K562 (cell line): ENCODE measurements around the gene MEGF10. TPM values are rescaled to one million over a fixed set of nuclear protein-coding genes. Genes with fewer than 3 reads are reported as not detected.

Source experiments
- ATAC-seq: fragments of 200-7000 bp; cut with Tn5 transposase; 3 replicates; pipeline ENCODE4 v1.9.1; 2020; ENCODE audit warnings: moderate library complexity
- BruUV-seq: library from RNA; stranded (reverse); fragments of 400-500 nt; replicated peaks from 2 replicates; lab custom pipeline; 2021; lab: Mats Ljungman, UMichigan
- CTCF ChIA-PET: fragments of 300-600 bp; formaldehyde crosslinking; extraction: SDS; loops from one replicate; lab custom pipeline; 2021; ENCODE audit warnings: low intra/inter-chr PET ratio; lab: Yijun Ruan, JAX
- POLR2A ChIA-PET: fragments of 300-600, 350-650 bp; sonication (Branson Sonifier 250); formaldehyde crosslinking; extraction: SDS; loops from one replicate; lab custom pipeline; 2021; ENCODE audit warnings: antibody characterized with exemption, inconsistent platforms; lab: Yijun Ruan, JAX
- DNase-seq, 4 experiments: peaks; one replicate each; pipeline versions ENCODE4 v3.0.0 to v3.0.0-alpha.2; 2011 to 2018; ENCODE audit warnings: low spot score in 3 of 4, mixed read lengths in 3 of 4; ENCODE audit errors: extremely low read depth in 1 of 4
- FAIRE-seq: peaks from 2 replicates; lab custom pipeline; 2011; peaks lifted over from hg19 to GRCh38; lab: Jason Lieb, UNC
- H2AFZ ChIP-seq: 2 replicates; pipeline ENCODE4 v1.6.0; 2011; ENCODE audit warnings: low read depth, low read length, control low read depth, inconsistent platforms
- H3K27ac ChIP-seq: fragments of 200-600 bp; 3 replicates; pipeline ENCODE4 v1.8.0; 2011; ENCODE audit warnings: low read depth, mild to moderate bottlenecking, control low read depth, inconsistent platforms, low read length, moderate library complexity, mixed read lengths; ENCODE audit errors: extremely low read depth
- H3K27me3 ChIP-seq, 2 experiments: fragments of 300-600 bp in 1 of 2; 2 replicates in 1 of 2; 3 replicates in 1 of 2; pipeline versions ENCODE4 v1.6.0 to v1.8.0; 2011; ENCODE audit warnings: inconsistent platforms in 2 of 2, low read length in 2 of 2, mild to moderate bottlenecking in 1 of 2, mixed read lengths in 1 of 2, moderate library complexity in 1 of 2; ENCODE audit not compliant: control insufficient read depth in 2 of 2, insufficient read depth in 2 of 2
- H3K36me3 ChIP-seq: fragments of 300-600 bp; 3 replicates; pipeline ENCODE4 v1.8.0; 2011; ENCODE audit warnings: mild to moderate bottlenecking, low read length, inconsistent platforms; ENCODE audit not compliant: control insufficient read depth, insufficient read depth
- H3K4me1 ChIP-seq, 2 experiments: fragments of 200-600 bp in 1 of 2; replicated peaks in 1 of 2; 2 replicates in 1 of 2; 3 replicates in 1 of 2; pipeline versions ENCODE4 v1.5.1 to v1.8.0; 2011; ENCODE audit warnings: inconsistent platforms in 2 of 2, low read length in 2 of 2, mild to moderate bottlenecking in 1 of 2, mixed read lengths in 1 of 2, moderate library complexity in 1 of 2; ENCODE audit not compliant: control insufficient read depth in 2 of 2, insufficient read depth in 2 of 2
- H3K4me2 ChIP-seq: 2 replicates; pipeline ENCODE4 v1.6.1; 2011; ENCODE audit warnings: low read length, control low read depth, inconsistent platforms, mixed read lengths; ENCODE audit not compliant: insufficient read depth
- H3K4me3 ChIP-seq: fragments of 200-600 bp; sonication (generic), shearing (Covaris generic); 2 replicates; pipeline ENCODE4 v1.5.1; 2016; ENCODE audit warnings: control low read depth, inconsistent platforms
- H3K79me2 ChIP-seq: fragments of 200-600 bp; 3 replicates; pipeline ENCODE4 v1.8.0; 2011; ENCODE audit warnings: low read length, inconsistent platforms; ENCODE audit not compliant: control insufficient read depth, insufficient read depth
- H3K9ac ChIP-seq, 2 experiments: 2 replicates each; pipeline versions ENCODE4 v1.6.0 to v1.6.1; 2011; ENCODE audit warnings: low read depth in 2 of 2, low read length in 2 of 2, control low read depth in 1 of 2, inconsistent platforms in 1 of 2, mild to moderate bottlenecking in 1 of 2, mixed read lengths in 1 of 2; ENCODE audit not compliant: insufficient read depth in 1 of 2
- H3K9me1 ChIP-seq: one replicate; pipeline ENCODE4 v1.6.0; 2011; ENCODE audit warnings: inconsistent platforms, mild to moderate bottlenecking, low read length, moderate library complexity; ENCODE audit not compliant: control insufficient read depth, insufficient read depth
- H3K9me3 ChIP-seq: replicated peaks from 2 replicates; pipeline ENCODE4 v1.5.1; 2011; ENCODE audit warnings: low read depth, low read length, inconsistent platforms; ENCODE audit not compliant: control insufficient read depth, insufficient read depth
- H4K20me1 ChIP-seq: replicated peaks from 2 replicates; pipeline ENCODE4 v1.6.1; 2011; ENCODE audit warnings: low read length, inconsistent platforms, mixed read lengths; ENCODE audit not compliant: control insufficient read depth, insufficient read depth
- CHCHD3 ChIP-seq: fragments of 250-450 bp; sonication (Bioruptor Pico); IDR thresholded peaks from 2 replicates; pipeline ENCODE4 v2.1.2; 2022; ENCODE audit warnings: mild to moderate bottlenecking
- CXXC5 ChIP-seq: fragments of 250-450 bp; sonication (Bioruptor Pico); IDR thresholded peaks from 2 replicates; pipeline ENCODE4 v1.8.0; 2022; ENCODE audit warnings: inconsistent platforms, mild to moderate bottlenecking, moderate library complexity
- ETV1 ChIP-seq: fragments of 450-650 bp; conservative IDR thresholded peaks from 2 replicates; pipeline ENCODE4 v1.6.1; 2016; ENCODE audit warnings: missing genetic modification characterization, control low read depth, low read depth, missing compliant biosample characterization
- FOXK1 ChIP-seq: sonication (generic); formaldehyde crosslinking; IDR thresholded peaks from 2 replicates; pipeline ENCODE4 v1.8.0; 2022; ENCODE audit warnings: missing genetic modification reagents, mild to moderate bottlenecking, borderline replicate concordance
- FOXK2 ChIP-seq, 2 experiments: fragments of 450-650 bp; IDR thresholded peaks in 1 of 2; conservative IDR thresholded peaks in 1 of 2; 2 replicates each; pipeline ENCODE4 v1.6.1; 2016; ENCODE audit warnings: low read depth in 2 of 2, mild to moderate bottlenecking in 1 of 2
- JUN ChIP-seq, 2 experiments: sonication (generic) in 1 of 2; formaldehyde crosslinking in 1 of 2; IDR thresholded peaks; 2 replicates each; pipeline versions ENCODE4 v1.6.1 to v1.8.0; 2012 to 2022; ENCODE audit warnings: borderline replicate concordance in 2 of 2, mild to moderate bottlenecking in 2 of 2, improper control_type of control experiment in 1 of 2, low read depth in 1 of 2, low read length in 1 of 2, missing genetic modification reagents in 1 of 2
- NELFE ChIP-seq: IDR thresholded peaks from 2 replicates; pipeline ENCODE4 v1.6.1; 2011; ENCODE audit warnings: mild to moderate bottlenecking; ENCODE audit not compliant: insufficient read depth, insufficient read length
- PPARD ChIP-seq: fragments of 250-450 bp; sonication (Bioruptor Pico); IDR thresholded peaks from 2 replicates; pipeline ENCODE4 v1.8.0; 2022; ENCODE audit warnings: inconsistent platforms, mild to moderate bottlenecking, moderate library complexity
- SMARCE1 ChIP-seq: fragments of 450-650 bp; IDR thresholded peaks from 2 replicates; pipeline ENCODE4 v1.7.1; 2016; ENCODE audit warnings: mild to moderate bottlenecking
- TBL1XR1 ChIP-seq, 2 experiments: IDR thresholded peaks; 2 replicates each; pipeline ENCODE4 v1.6.1; 2012; ENCODE audit warnings: improper control_type of control experiment in 2 of 2, low read length in 2 of 2, mild to moderate bottlenecking in 1 of 2
- TEAD2 ChIP-seq: fragments of 450-650 bp; IDR thresholded peaks from 2 replicates; pipeline ENCODE4 v1.6.1; 2016; ENCODE audit warnings: missing genetic modification characterization, control low read depth, missing compliant biosample characterization
- TRIM24 ChIP-seq, 2 experiments: fragments of 450-650 bp; IDR thresholded peaks; 2 replicates each; pipeline ENCODE4 v1.6.1; 2016
- ZNF668 ChIP-seq: fragments of 250-450 bp; sonication (Bioruptor Pico); IDR thresholded peaks from 2 replicates; pipeline ENCODE4 v1.8.0; 2022; ENCODE audit warnings: mild to moderate bottlenecking, inconsistent platforms
- ZNF778 ChIP-seq: fragments of 450-650 bp; formaldehyde crosslinking; IDR thresholded peaks from 2 replicates; pipeline ENCODE4 v1.4.0; 2020; ENCODE audit warnings: mild to moderate bottlenecking, moderate library complexity
- WGBS: fragments of 100-300 bp; shearing (Covaris generic); methylation state at CpG from one replicate; pipeline ENCODE4 v1.1.6; 2016; ENCODE audit warnings: low coverage, mixed read lengths; ENCODE audit not compliant: insufficient coverage; ENCODE audit errors: missing lambda C conversion rate; 5-methylcytosine and 5-hydroxymethylcytosine counted together
- in situ Hi-C: fragments of 300-500 bp; cut with MboI; formaldehyde crosslinking; loops from 4 replicates; pipeline ENCODE4 v1.15.0; 2018; ENCODE audit warnings: inconsistent platforms, mixed read lengths
- intact Hi-C: fragments of 100-400 bp; cut with micrococcal nuclease; formaldehyde crosslinking; loops from 2 replicates; pipeline ENCODE4 v1.14.2; 2022
- polyA plus RNA-seq, 8 experiments: library from polyadenylated mRNA; depleted of rRNA in 4 of 8; stranded (reverse) in 5 of 8; unstranded in 3 of 8; fragments of >200 nt; fragmentation: Nextera tagmentation in 2 of 8; fragmentation: Illumina TruSeq in 1 of 8; extraction: Ambion mirVana in 2 of 8; extraction: Trizol in 1 of 8; gene quantifications; 2 replicates each; pipeline versions ENCODE4 v1.2.1 to v1.2.3, GENCODE V29; 2011 to 2014; ENCODE audit warnings: inconsistent platforms in 1 of 8, missing spikeins in 1 of 8
- total RNA-seq, 7 experiments: library from RNA; depleted of rRNA in 6 of 7; stranded (reverse); fragments of >200 nt in 6 of 7; fragmentation: Illumina TruSeq in 2 of 7; extraction: Trizol in 2 of 7; gene quantifications; 2 replicates each; pipeline versions ENCODE4 v1.2.1 to v1.2.3, GENCODE V29; 2011 to 2021; ENCODE audit warnings: low replicate concordance in 1 of 7
- TF ChIP-seq, protein P1 (sequence below): conservative IDR thresholded peaks from 2 replicates; pipeline ENCODE4 v1.6.1; 2011; ENCODE audit warnings: low read depth, mild to moderate bottlenecking, low read length; ENCODE audit not compliant: control insufficient read depth
- TF ChIP-seq, protein P2 (sequence below), 2 experiments: fragments of 450-650 bp; conservative IDR thresholded peaks; 2 replicates each; pipeline ENCODE4 v1.6.1; 2017; ENCODE audit warnings: mild to moderate bottlenecking in 2 of 2, moderate library complexity in 2 of 2

The MEGF10 gene
- total and polyA plus RNA-seq, 9 of the 15 experiments (the other 6 are each of a cell fraction or from before 2014, with no cell fraction given) = 0.07 TPM; not detected in 8

DNA sequence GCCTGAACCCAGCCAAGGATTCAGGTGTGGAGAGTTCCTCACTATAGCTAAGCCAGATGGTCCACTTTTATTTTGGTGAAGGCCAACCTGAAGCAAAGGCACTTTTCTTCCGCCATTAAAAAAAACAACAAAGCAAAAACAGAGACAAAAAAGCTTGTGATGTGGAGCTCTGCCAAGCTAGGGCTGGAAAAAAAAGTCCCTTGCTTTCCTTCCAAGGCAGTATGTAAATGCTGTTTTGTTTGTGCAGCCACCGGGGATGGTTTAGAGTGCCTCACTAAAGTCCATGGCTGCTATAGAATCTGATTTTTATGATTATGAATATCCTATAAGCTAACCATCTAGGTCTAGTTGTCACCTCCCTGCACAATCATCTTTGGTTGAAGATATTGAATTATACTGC lies 14.9 kb downstream of the MEGF10 start:
- Histone ChIP-seq H3K9me3 (no peaks in the 10 kb centered on the region), H3K27me3 (0 out of 5 replicates have a peak, but pooled peaks cover 0 to 3% of the 10 kb centered on the region in 2 experiments), H4K20me1 (no peaks in the 10 kb centered on the region), H3K79me2 (no peaks in the 10 kb centered on the region), H3K9ac (no peak overlapping the region), H3K4me3 (no peak overlapping the region), H3K27ac (no peak overlapping the region), H2AFZ (no peak overlapping the region), H3K36me3 (no peaks in the 10 kb centered on the region), H3K9me1 (no peaks in the 10 kb centered on the region), H3K4me2 (no peak overlapping the region), H3K4me1 (no peaks in the 10 kb centered on the region)
- POLR2A ChIA-PET = no interaction called here
- intact Hi-C loops = no loop called here
- BruUV-seq = no TSS peak
- no peak for ATAC-seq
- FAIRE-seq = no peak
- TF ChIP-seq TBL1XR1 (IDR thresholded peaks at IDR 0.05; ENCODE audit: low read length in 2 of 2) (no peak), NELFE (no peak), TRIM24 (IDR thresholded peaks at IDR 0.05) (no peak), ZNF778 (CRISPR knock-in tag) (no peak), SMARCE1 (no peak), CHCHD3 (CRISPR knock-in tag) (no peak), JUN (IDR thresholded peaks at IDR 0.05; ENCODE audit: borderline replicate concordance, low read depth, low read length) (no peak), JUN (CRISPR knock-in tag; IDR thresholded peaks at IDR 0.05; ENCODE audit: borderline replicate concordance) (no peak), FOXK2 (conservative IDR thresholded peaks at IDR 0.05 in 1 of 2, IDR thresholded peaks at IDR 0.05 in 1 of 2; ENCODE audit: low read depth in 2 of 2) (no peak), ETV1 (no peak), FOXK1 (no peak), TEAD2 (no peak), PPARD (CRISPR knock-in tag) (no peak), CXXC5 (no peak), ZNF668 (CRISPR knock-in tag) (no peak)
- TF ChIP-seq, protein P1, sequence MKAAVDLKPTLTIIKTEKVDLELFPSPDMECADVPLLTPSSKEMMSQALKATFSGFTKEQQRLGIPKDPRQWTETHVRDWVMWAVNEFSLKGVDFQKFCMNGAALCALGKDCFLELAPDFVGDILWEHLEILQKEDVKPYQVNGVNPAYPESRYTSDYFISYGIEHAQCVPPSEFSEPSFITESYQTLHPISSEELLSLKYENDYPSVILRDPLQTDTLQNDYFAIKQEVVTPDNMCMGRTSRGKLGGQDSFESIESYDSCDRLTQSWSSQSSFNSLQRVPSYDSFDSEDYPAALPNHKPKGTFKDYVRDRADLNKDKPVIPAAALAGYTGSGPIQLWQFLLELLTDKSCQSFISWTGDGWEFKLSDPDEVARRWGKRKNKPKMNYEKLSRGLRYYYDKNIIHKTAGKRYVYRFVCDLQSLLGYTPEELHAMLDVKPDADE = no peak
- TF ChIP-seq, protein P2, sequence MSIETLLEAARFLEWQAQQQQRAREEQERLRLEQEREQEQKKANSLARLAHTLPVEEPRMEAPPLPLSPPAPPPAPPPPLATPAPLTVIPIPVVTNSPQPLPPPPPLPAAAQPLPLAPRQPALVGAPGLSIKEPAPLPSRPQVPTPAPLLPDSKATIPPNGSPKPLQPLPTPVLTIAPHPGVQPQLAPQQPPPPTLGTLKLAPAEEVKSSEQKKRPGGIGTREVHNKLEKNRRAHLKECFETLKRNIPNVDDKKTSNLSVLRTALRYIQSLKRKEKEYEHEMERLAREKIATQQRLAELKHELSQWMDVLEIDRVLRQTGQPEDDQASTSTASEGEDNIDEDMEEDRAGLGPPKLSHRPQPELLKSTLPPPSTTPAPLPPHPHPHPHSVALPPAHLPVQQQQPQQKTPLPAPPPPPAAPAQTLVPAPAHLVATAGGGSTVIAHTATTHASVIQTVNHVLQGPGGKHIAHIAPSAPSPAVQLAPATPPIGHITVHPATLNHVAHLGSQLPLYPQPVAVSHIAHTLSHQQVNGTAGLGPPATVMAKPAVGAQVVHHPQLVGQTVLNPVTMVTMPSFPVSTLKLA (conservative IDR thresholded peaks at IDR 0.05) = no peak
- in situ Hi-C loops = loop anchor here (25.0 kb wide), 2 partner anchors 668 to 968 kb away; a partner anchor contains a TSS
- DNase-seq = no peak
- WGBS = 4% methylated on average over 2 of the region's 2 CpGs
- CTCF ChIA-PET = no interaction called here
